GM23338 (cell line): ENCODE measurements around the gene OLIG1. TPM values are rescaled to one million over a fixed set of nuclear protein-coding genes. Genes with fewer than 3 reads are reported as not detected.

ENCODE experiments used
- ATAC-seq: fragments of 200-7000 bp; cut with Tn5 transposase; 3 replicates; pipeline ENCODE4 v1.9.1; 2020
- DNase-seq: peaks from one replicate; pipeline ENCODE4 v3.0.0-alpha.2; 2015; ENCODE audit warnings: low spot score
- H2AFZ ChIP-seq: fragments of 200-600 bp; sonication (generic); 2 replicates; pipeline ENCODE4 v1.8.0; 2016; ENCODE audit warnings: antibody characterized with exemption, mild to moderate bottlenecking, moderate library complexity
- H3F3A ChIP-seq: fragments of 200-600 bp; sonication (generic); replicated peaks from 2 replicates; pipeline ENCODE4 v1.8.0; 2017; ENCODE audit warnings: antibody characterized with exemption, mixed run types, low read depth
- H3K27ac ChIP-seq: fragments of 200-600 bp; sonication (generic); 2 replicates; pipeline ENCODE4 v1.6.1; 2016; ENCODE audit warnings: low read depth
- H3K27me3 ChIP-seq: fragments of 200-600 bp; sonication (generic); 2 replicates; pipeline ENCODE4 v1.8.0; 2016; ENCODE audit warnings: mild to moderate bottlenecking, mixed run types, moderate library complexity; ENCODE audit not compliant: insufficient read depth
- H3K36me3 ChIP-seq: fragments of 200-600 bp; sonication (generic); 2 replicates; pipeline ENCODE4 v1.8.0; 2016; ENCODE audit warnings: mild to moderate bottlenecking; ENCODE audit not compliant: insufficient read depth
- H3K4me1 ChIP-seq: fragments of 200-600 bp; sonication (generic); 2 replicates; pipeline ENCODE4 v1.8.0; 2016; ENCODE audit warnings: mild to moderate bottlenecking, moderate library complexity; ENCODE audit not compliant: insufficient read depth
- H3K4me2 ChIP-seq: fragments of 200-600 bp; sonication (generic); 2 replicates; pipeline ENCODE4 v1.7.1; 2017; ENCODE audit warnings: mixed run types
- H3K4me3 ChIP-seq: fragments of 200-600 bp; sonication (generic); 2 replicates; pipeline ENCODE4 v1.6.1; 2016; ENCODE audit warnings: mixed run types
- H3K79me2 ChIP-seq: fragments of 200-600 bp; sonication (generic); replicated peaks from 2 replicates; pipeline ENCODE4 v1.8.0; 2017; ENCODE audit warnings: mild to moderate bottlenecking; ENCODE audit not compliant: insufficient read depth
- H3K9me2 ChIP-seq: fragments of 200-600 bp; sonication (generic); 2 replicates; pipeline ENCODE4 v1.8.0; 2017; ENCODE audit not compliant: insufficient read depth
- H4K20me1 ChIP-seq: fragments of 200-600 bp; sonication (generic); replicated peaks from 2 replicates; pipeline ENCODE4 v1.8.0; 2017; ENCODE audit warnings: mild to moderate bottlenecking; ENCODE audit not compliant: insufficient read depth
- H3K27ac Mint-ChIP-seq: 2 replicates; pipeline ENCODE4 v1.8.0; 2020; ENCODE audit warnings: inconsistent platforms, mild to moderate bottlenecking, moderate library complexity, mixed read lengths
- H3K27me3 Mint-ChIP-seq: 3 replicates; pipeline ENCODE4 v1.8.0; 2022; ENCODE audit warnings: low read depth, mild to moderate bottlenecking, moderate library complexity, mixed read lengths, inconsistent platforms; ENCODE audit not compliant: insufficient read depth, poor library complexity
- H3K36me3 Mint-ChIP-seq: 3 replicates; pipeline ENCODE4 v1.8.0; 2021; ENCODE audit warnings: low read depth, mild to moderate bottlenecking, inconsistent platforms, moderate library complexity, mixed read lengths
- H3K4me1 Mint-ChIP-seq: 3 replicates; pipeline ENCODE4 v1.8.0; 2020; ENCODE audit warnings: mild to moderate bottlenecking, inconsistent platforms, mixed read lengths
- H3K4me3 Mint-ChIP-seq: 3 replicates; pipeline ENCODE4 v1.8.0; 2021; ENCODE audit warnings: moderate library complexity, mild to moderate bottlenecking, inconsistent platforms, mixed read lengths
- H3K9me3 Mint-ChIP-seq: 3 replicates; pipeline ENCODE4 v1.8.0; 2020; ENCODE audit warnings: moderate library complexity, mild to moderate bottlenecking, inconsistent platforms, mixed read lengths
- ETS1 ChIP-seq: IDR thresholded peaks from 2 replicates; pipeline ENCODE4 v1.6.1; 2016; ENCODE audit warnings: antibody characterized with exemption
- EZH2 ChIP-seq: fragments of 200-600 bp; sonication (generic); IDR thresholded peaks from one replicate; pipeline ENCODE4 v1.8.0; 2017; ENCODE audit warnings: antibody characterized with exemption, mild to moderate bottlenecking, low read depth; ENCODE audit not compliant: unreplicated experiment
- EZH2phosphoT487 ChIP-seq: fragments of 200-600 bp; sonication (generic); IDR thresholded peaks from one replicate; pipeline ENCODE4 v1.8.1; 2018; ENCODE audit warnings: antibody characterized with exemption; ENCODE audit not compliant: unreplicated experiment
- REST ChIP-seq: IDR thresholded peaks from one replicate; pipeline ENCODE4 v1.6.1; 2018; ENCODE audit warnings: antibody characterized with exemption; ENCODE audit not compliant: unreplicated experiment
- STAT1 ChIP-seq: IDR thresholded peaks from one replicate; pipeline ENCODE4 v1.6.1; 2016; ENCODE audit warnings: antibody characterized with exemption; ENCODE audit not compliant: unreplicated experiment
- ZNF114 ChIP-seq: fragments of 250-450 bp; sonication (Bioruptor Pico); IDR thresholded peaks from 2 replicates; pipeline ENCODE4 v1.5.0; 2020; ENCODE audit warnings: mild to moderate bottlenecking, moderate library complexity
- ZNF331 ChIP-seq: fragments of 250-450 bp; sonication (Bioruptor Pico); IDR thresholded peaks from 2 replicates; pipeline ENCODE4 v1.5.0; 2020; ENCODE audit warnings: low read depth, mild to moderate bottlenecking, moderate library complexity
- ZNF462 ChIP-seq: fragments of 250-450 bp; sonication (Bioruptor Pico); IDR thresholded peaks from 2 replicates; pipeline ENCODE4 v1.5.0; 2020; ENCODE audit warnings: mild to moderate bottlenecking, moderate library complexity
- polyA plus RNA-seq: library from polyadenylated mRNA; unstranded; fragments of >200 nt; fragmentation: Nextera tagmentation; extraction: Ambion mirVana; gene quantifications from 2 replicates; pipeline ENCODE4 v1.2.1, GENCODE V29; 2016
- total RNA-seq: library from RNA; depleted of rRNA; stranded (reverse); fragments of >200 nt; shearing (Covaris generic); gene quantifications from 2 replicates; pipeline ENCODE4 v1.2.3, GENCODE V29; 2014

The OLIG1 gene
- total and polyA plus RNA-seq, 2 experiments from 2014 or later = 0.14 to 0.81 TPM

GRCh38 chr21:33067457-33067856 lies 2.5 kb upstream of the OLIG1 start:
- H3K9me3 Mint-ChIP-seq = peaks cover 14% of the 10 kb centered on the region

More at GRCh38 chr21:33067457-33067856, 2.5 kb upstream of the OLIG1 start:
- Mint-ChIP-seq H3K27me3 (peaks cover 48% of the 10 kb centered on the region), H3K27ac (no peak overlapping the region), H3K4me3 (no peak overlapping the region), H3K36me3 (peaks cover 7% of the 10 kb centered on the region), H3K4me1 (peaks cover 32% of the 10 kb centered on the region)
- DNase-seq (no peak), ATAC-seq (no peak)
- Histone ChIP-seq H3K27ac (no peak overlapping the region), H3K4me3 (no peak overlapping the region), H3K4me1 (peaks cover 18% of the 10 kb centered on the region), H3F3A (0 out of 2 replicates have a peak, but pooled peaks cover 11% of the 10 kb centered on the region), H3K27me3 (peaks cover 92% of the 10 kb centered on the region), H4K20me1 (no peaks in the 10 kb centered on the region; the same call in 1 of the 2 replicates), H3K4me2 (no peak overlapping the region), H3K36me3 (no peaks in the 10 kb centered on the region), H2AFZ (no peak overlapping the region), H3K9me2 (no peaks in the 10 kb centered on the region), H3K79me2 (no peaks in the 10 kb centered on the region)
- no peak for TF ChIP-seq REST
- TF ChIP-seq ETS1 = no peak
- no peak for TF ChIP-seq ZNF462 (CRISPR knock-in tag)
- TF ChIP-seq STAT1 = no peak
- TF ChIP-seq EZH2phosphoT487 = no peak
- TF ChIP-seq ZNF114 (CRISPR knock-in tag) = no peak
- no peak for TF ChIP-seq ZNF331 (CRISPR knock-in tag)
- TF ChIP-seq EZH2 = no peak
